GM13977 (cell line): ENCODE data around the gene NMRK1.

Source experiments
- DNase-seq: peaks from one replicate; pipeline ENCODE4 v3.0.0; 2012; ENCODE audit warnings: low spot score
- CTCF ChIP-seq: IDR thresholded peaks from 2 replicates; pipeline ENCODE4 v1.5.1; 2012; ENCODE audit warnings: mild to moderate bottlenecking, control low read depth; ENCODE audit not compliant: insufficient read depth; ENCODE audit errors: extremely low read depth, missing control alignments
- in situ Hi-C: fragments of 300-500 bp; cut with MboI; formaldehyde crosslinking; loops from one replicate; pipeline ENCODE4 v1.12.0; 2022; ENCODE audit warnings: low sequenced_read_pairs, low pct_unique_long_range_greater_than_20kb, mixed read lengths, inconsistent platforms; ENCODE audit not compliant: unreplicated experiment

NMRK1 gene

GRCh38 chr9:75069171-75069570, 18.8 kb downstream of the NMRK1 start:
- TF ChIP-seq CTCF, result no peak
- in situ Hi-C loops, result no loop called here
- no peak for DNase-seq

GRCh38 chr9:75067894-75068293, 20.1 kb downstream of the NMRK1 start:
- no peak for TF ChIP-seq CTCF
- in situ Hi-C loops, result no loop called here
- no peak for DNase-seq

DNA sequence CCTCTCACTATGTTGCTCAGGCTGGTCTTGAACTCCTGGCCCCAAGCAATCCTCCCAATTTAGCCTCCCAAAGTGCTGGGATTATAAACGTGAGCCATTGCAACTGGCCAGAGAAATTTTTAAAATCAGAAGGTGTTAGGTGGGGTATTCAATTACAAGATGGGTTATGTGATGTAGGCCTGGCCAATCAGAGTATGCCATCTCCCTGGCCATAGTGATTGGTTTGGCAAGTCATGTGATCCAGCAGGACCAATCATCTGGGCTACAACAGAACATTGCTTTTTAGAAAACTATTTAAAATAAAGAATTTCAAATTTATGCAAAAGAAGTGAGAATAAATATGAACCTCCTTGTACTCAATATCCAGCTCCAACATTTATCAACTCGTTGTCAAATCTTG, 22.4 kb downstream of the NMRK1 start:
- TF ChIP-seq CTCF, result no peak
- DNase-seq, result no peak
- in situ Hi-C loops, result no loop called here

- DNase-seq, result no peak
- no peak for TF ChIP-seq CTCF
- in situ Hi-C loops, result no loop called here
Observed at GRCh38 chr9:75064307-75065025, 23.5 kb downstream of the NMRK1 start.

DNA sequence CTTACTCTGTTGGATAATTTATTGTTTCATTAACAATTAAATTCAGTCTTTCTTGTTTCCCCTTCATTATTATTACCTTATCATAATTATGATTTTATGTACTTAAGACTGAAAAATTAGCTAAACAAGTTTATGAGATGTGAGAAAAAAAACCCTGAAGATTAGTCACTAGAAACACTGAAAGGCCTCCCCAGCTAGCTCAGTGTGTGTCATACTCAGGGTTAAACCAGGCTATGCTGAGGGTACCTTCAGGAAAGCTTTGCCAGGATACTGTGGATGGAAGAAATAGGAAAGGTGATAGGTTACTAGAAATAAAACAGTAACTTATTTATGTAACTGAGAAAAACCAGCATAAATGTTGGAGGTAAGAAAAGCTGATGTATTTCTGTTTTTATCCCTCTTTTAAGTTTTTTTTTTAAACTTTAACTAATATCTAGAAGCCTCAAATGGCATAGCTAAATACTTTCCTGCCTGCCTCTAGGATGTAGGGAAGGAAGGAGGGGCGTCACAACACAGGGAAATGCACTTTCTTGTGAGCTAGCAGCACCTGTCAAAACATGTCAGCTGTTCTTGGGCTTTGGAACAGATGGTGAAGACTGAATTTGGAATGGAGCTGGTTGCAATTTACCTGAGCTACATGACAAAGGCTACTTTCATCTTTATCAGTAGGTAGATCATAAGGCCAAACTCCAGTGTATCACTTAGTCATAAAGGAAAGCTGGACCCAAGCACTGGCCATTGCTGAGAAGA, 24.2 kb downstream of the NMRK1 start:
- DNase-seq, result no peak

GRCh38 chr9:75061169-75061568, 26.8 kb downstream of the NMRK1 start:
- in situ Hi-C loops, result no loop called here
- no peak for TF ChIP-seq CTCF
- DNase-seq, result no peak

More for the DNA sequence above, 24.2 kb downstream of the NMRK1 start:
- no peak for TF ChIP-seq CTCF
- in situ Hi-C loops, result no loop called here
